Measurements from ENCODE around the gene CASP14.
"Not testable (repeated sequence)": the region's sequence is repeated elsewhere in the genome, so short reads cannot be mapped to it uniquely, and the experiment has no call there.

The CASP14 gene

GRCh38 chr19:15014579-15014978 lies 34.7 kb upstream of the CASP14 start:
- no peak for TF ChIP-seq CSRNP3 (CRISPR knock-in tag; IDR thresholded peaks at IDR 0.05)
- ATAC-seq = no peak

- TF ChIP-seq TOX (CRISPR knock-in tag; IDR thresholded peaks at IDR 0.05; ENCODE audit: borderline replicate concordance) (no peak), TCF4 (CRISPR knock-in tag; IDR thresholded peaks at IDR 0.05; ENCODE audit: borderline replicate concordance) (no peak), OSR1 (CRISPR knock-in tag; IDR thresholded peaks at IDR 0.05) (no peak), ESRRG (CRISPR knock-in tag; IDR thresholded peaks at IDR 0.05) (no peak), SNAI2 (CRISPR knock-in tag; IDR thresholded peaks at IDR 0.05) (no peak), ZNF70 (CRISPR knock-in tag; IDR thresholded peaks at IDR 0.05) (no peak), BACH2 (CRISPR knock-in tag; IDR thresholded peaks at IDR 0.05; ENCODE audit: borderline replicate concordance) (no peak), TSHZ2 (CRISPR knock-in tag; IDR thresholded peaks at IDR 0.05) (no peak), ZFP3 (CRISPR knock-in tag; IDR thresholded peaks at IDR 0.05) (no peak), RARB (CRISPR knock-in tag; IDR thresholded peaks at IDR 0.05) (no peak), PATZ1 (CRISPR knock-in tag; IDR thresholded peaks at IDR 0.05; ENCODE audit: borderline replicate concordance) (no peak)
- ATAC-seq = no peak
Measured at GRCh38 chr19:15015946-15016542, 33.2 kb upstream of the CASP14 start.

GRCh38 chr19:15018836-15019235 lies 30.4 kb upstream of the CASP14 start:
- not testable (repeated sequence) for ATAC-seq

GRCh38 chr19:15021286-15022007 lies 27.8 kb upstream of the CASP14 start:
- no peak for ATAC-seq

GRCh38 chr19:15022752-15023151 lies 26.5 kb upstream of the CASP14 start:
- ATAC-seq = no peak
- no peak for TF ChIP-seq ESRRG (CRISPR knock-in tag; IDR thresholded peaks at IDR 0.05)
- no peak for TF ChIP-seq CSRNP3 (CRISPR knock-in tag; IDR thresholded peaks at IDR 0.05)
- TF ChIP-seq PATZ1 (CRISPR knock-in tag; IDR thresholded peaks at IDR 0.05; ENCODE audit: borderline replicate concordance) = no peak
- TF ChIP-seq TOX (CRISPR knock-in tag; IDR thresholded peaks at IDR 0.05; ENCODE audit: borderline replicate concordance) = no peak
- no peak for TF ChIP-seq ZNF565 (CRISPR knock-in tag; conservative IDR thresholded peaks at IDR 0.05; ENCODE audit: low read depth)
- TF ChIP-seq OSR1 (CRISPR knock-in tag; IDR thresholded peaks at IDR 0.05) = no peak
- TF ChIP-seq ZNF70 (CRISPR knock-in tag; IDR thresholded peaks at IDR 0.05) = no peak
- TF ChIP-seq CREB5 (CRISPR knock-in tag; IDR thresholded peaks at IDR 0.05; ENCODE audit: low read depth) = no peak
- TF ChIP-seq GLIS3 (CRISPR knock-in tag; IDR thresholded peaks at IDR 0.05) = no peak

More at GRCh38 chr19:15021286-15022007, 27.8 kb upstream of the CASP14 start:
- TF ChIP-seq ZFP30 (CRISPR knock-in tag; IDR thresholded peaks at IDR 0.05) = no peak
- TF ChIP-seq RARB (CRISPR knock-in tag; IDR thresholded peaks at IDR 0.05) = no peak
- TF ChIP-seq CSRNP3 (CRISPR knock-in tag; IDR thresholded peaks at IDR 0.05) = no peak
- TF ChIP-seq CSDC2 (CRISPR knock-in tag; IDR thresholded peaks at IDR 0.05) = no peak
- no peak for TF ChIP-seq ZNF8 (CRISPR knock-in tag; IDR thresholded peaks at IDR 0.05)
- no peak for TF ChIP-seq PPARA (CRISPR knock-in tag; IDR thresholded peaks at IDR 0.05; ENCODE audit: borderline replicate concordance)
- TF ChIP-seq OSR1 (CRISPR knock-in tag; IDR thresholded peaks at IDR 0.05) = no peak
- TF ChIP-seq ARNTL (CRISPR knock-in tag; IDR thresholded peaks at IDR 0.05; ENCODE audit: borderline replicate concordance, low read depth) = no peak
- no peak for TF ChIP-seq BACH2 (CRISPR knock-in tag; IDR thresholded peaks at IDR 0.05; ENCODE audit: borderline replicate concordance)
- no peak for TF ChIP-seq TCF4 (CRISPR knock-in tag; IDR thresholded peaks at IDR 0.05; ENCODE audit: borderline replicate concordance)

Measured in SK-N-SH treated with all-trans-retinoic acid at 6 μM for 48 hours (cell line).